Embryonic facial prominence (tissue), 1 donor: ENCODE data around the gene ASTN1.

Experiments
- DNase-seq: peaks from one replicate; pipeline ENCODE4 v3.0.0-alpha.2; 2016; ENCODE audit errors: extremely low spot score

Gene ASTN1

GRCh38 chr1:177043597-177043996 lies 120.9 kb downstream of the ASTN1 start:
- no peak for DNase-seq

- no peak for DNase-seq
These were observed 128.9 kb downstream of the ASTN1 start for GRCh38 chr1:177035586-177035985.

GRCh38 chr1:177033628-177034027 lies 130.9 kb downstream of the ASTN1 start:
- no peak for DNase-seq

GRCh38 chr1:177032434-177032833 lies 132.1 kb downstream of the ASTN1 start:
- DNase-seq = no peak

- DNase-seq = no peak
These were observed 139.9 kb downstream of the ASTN1 start for GRCh38 chr1:177024623-177025022.

- no peak for DNase-seq
These were observed 140.8 kb downstream of the ASTN1 start for GRCh38 chr1:177023726-177024125.

- DNase-seq = no peak
These were observed 141.3 kb downstream of the ASTN1 start for GRCh38 chr1:177023249-177023648.

- no peak for DNase-seq
These were observed 142.8 kb downstream of the ASTN1 start for GRCh38 chr1:177021687-177022086.

- no peak for DNase-seq
These were observed 143.5 kb downstream of the ASTN1 start for GRCh38 chr1:177020851-177021589.

- DNase-seq = no peak
These were observed 147.1 kb downstream of the ASTN1 start for GRCh38 chr1:177017287-177017852.

- no peak for DNase-seq
These were observed 150.2 kb downstream of the ASTN1 start for GRCh38 chr1:177014325-177014724.

- DNase-seq = no peak
These were observed 152.1 kb downstream of the ASTN1 start for GRCh38 chr1:177012342-177012925.

- DNase-seq = no peak
These were observed 153.0 kb downstream of the ASTN1 start for GRCh38 chr1:177011508-177011907.

- no peak for DNase-seq
These were observed 154.2 kb downstream of the ASTN1 start for GRCh38 chr1:177010211-177010825.

- DNase-seq = no peak
These were observed 155.9 kb downstream of the ASTN1 start for GRCh38 chr1:177008653-177009052.

- DNase-seq = no peak
These were observed 156.9 kb downstream of the ASTN1 start for GRCh38 chr1:177007437-177008161.

GRCh38 chr1:177002891-177003290 lies 161.6 kb downstream of the ASTN1 start:
- DNase-seq = no peak

GRCh38 chr1:177001556-177001955 lies 163.0 kb downstream of the ASTN1 start:
- DNase-seq = no peak

- no peak for DNase-seq
These were observed 166.2 kb downstream of the ASTN1 start for GRCh38 chr1:176998183-176998795.

- no peak for DNase-seq
These were observed 167.9 kb downstream of the ASTN1 start for GRCh38 chr1:176996456-176997090.

- DNase-seq = no peak
These were observed 169.4 kb downstream of the ASTN1 start for GRCh38 chr1:176994931-176995596.
